Common myeloid progenitor, CD34-positive (primary cell): ENCODE data around the gene ARFGAP2.

Source experiments
- CTCF ChIA-PET: fragments of 350-600 bp; sonication (Branson Sonifier 250); formaldehyde crosslinking; loops from one replicate; lab custom pipeline; 2021; ENCODE audit warnings: antibody characterized with exemption; lab: Charles Lee
- POLR2A ChIA-PET: fragments of 350-600 bp; sonication (Branson Sonifier 250); formaldehyde crosslinking; loops from one replicate; lab custom pipeline; 2021; ENCODE audit warnings: antibody characterized with exemption; lab: Charles Lee
- DNase-seq, 3 donors: peaks; one replicate each; pipeline versions ENCODE4 v3.0.0 to v3.0.0-alpha.2; 2013
- H3K27ac ChIP-seq, 2 experiments: 1 replicate in 1 of 2; 2 replicates in 1 of 2; pipeline ENCODE4 v1.7.0; 2013; ENCODE audit warnings: inconsistent platforms in 2 of 2, low read length in 2 of 2, mild to moderate bottlenecking in 2 of 2, low read depth in 1 of 2, moderate library complexity in 1 of 2; ENCODE audit not compliant: severe bottlenecking in 2 of 2, insufficient read depth in 1 of 2, poor library complexity in 1 of 2
- H3K27me3 ChIP-seq, 5 experiments: replicated peaks in 2 of 5; 1 replicate in 3 of 5; 2 replicates in 2 of 5; pipeline versions ENCODE4 v1.6.1 to v1.7.0; 2013; ENCODE audit warnings: low read length in 4 of 5, mild to moderate bottlenecking in 2 of 5, moderate library complexity in 2 of 5, inconsistent platforms in 1 of 5; ENCODE audit not compliant: insufficient read depth in 5 of 5, control insufficient read depth in 4 of 5
- H3K36me3 ChIP-seq, 4 experiments: 1 replicate in 2 of 4; 2 replicates in 2 of 4; pipeline versions ENCODE4 v1.6.1 to v1.7.0; 2013; ENCODE audit warnings: low read length in 3 of 4, control low read depth in 1 of 4, mild to moderate bottlenecking in 1 of 4; ENCODE audit not compliant: control insufficient read depth in 4 of 4, insufficient read depth in 4 of 4
- H3K4me1 ChIP-seq, 4 experiments: 1 replicate in 3 of 4; 2 replicates in 1 of 4; pipeline versions ENCODE4 v1.6.1 to v1.7.1; 2013; ENCODE audit warnings: low read length in 3 of 4, mild to moderate bottlenecking in 3 of 4, control low read depth in 1 of 4, inconsistent platforms in 1 of 4, moderate library complexity in 1 of 4; ENCODE audit not compliant: control insufficient read depth in 4 of 4, insufficient read depth in 4 of 4; ENCODE audit errors: control extremely low read depth in 1 of 4
- H3K4me3 ChIP-seq, 7 experiments: 1 replicate in 4 of 7; 2 replicates in 3 of 7; pipeline versions ENCODE4 v1.5.1 to v1.7.0; 2013; ENCODE audit warnings: mild to moderate bottlenecking in 7 of 7, low read length in 6 of 7, moderate library complexity in 6 of 7, inconsistent platforms in 2 of 7, low read depth in 2 of 7, control low read depth in 1 of 7; ENCODE audit not compliant: insufficient read depth in 4 of 7, control insufficient read depth in 1 of 7; ENCODE audit errors: extremely low read depth in 1 of 7
- H3K9me3 ChIP-seq, 5 experiments: 1 replicate in 4 of 5; 2 replicates in 1 of 5; pipeline versions ENCODE4 v1.6.1 to v1.7.1; 2013; ENCODE audit warnings: low read length in 4 of 5, mild to moderate bottlenecking in 2 of 5, inconsistent platforms in 1 of 5, low read depth in 1 of 5, moderate library complexity in 1 of 5; ENCODE audit not compliant: control insufficient read depth in 4 of 5, insufficient read depth in 2 of 5; ENCODE audit errors: control extremely low read depth in 1 of 5
- WGBS: methylation state at CpG from one replicate; pipeline ENCODE4 v1.1.5; 2013; ENCODE audit not compliant: insufficient coverage; 5-methylcytosine and 5-hydroxymethylcytosine counted together

Gene ARFGAP2

GRCh38 chr11:47152126-47152952 lies 24.3 kb downstream of the ARFGAP2 start:
- ChIA-PET POLR2A (interaction anchor here (0.7 kb wide), 1 partner anchor 84 kb away, joined by 3 read pairs; no protein-coding TSS in a partner anchor), CTCF (interaction anchor here (0.7 to 6.9 kb wide), 37 partner anchors 8 to 482 kb away, joined by 3 to 106 read pairs (median 5); partner anchors contain the start of gene LRP4)
- 83% methylated on average over 14 of the region's 16 CpGs for WGBS
- Histone ChIP-seq H3K27ac (no peak overlapping the region), H3K4me3 (no peak overlapping the region), H3K4me1 (peaks cover 6 to 39% (median 25%) of the 10 kb centered on the region in 4 experiments), H3K27me3 (no peaks in the 10 kb centered on the region), H3K9me3 (no peaks in the 10 kb centered on the region), H3K36me3 (peaks cover 2 to 12% (median 7%) of the 10 kb centered on the region in 4 experiments)
- DNase-seq = peak in 1 of 3 donors; percentile 11

- 100% methylated on average over 1 of the region's 2 CpGs for WGBS
Measured at GRCh38 chr11:47149782-47150181, 26.9 kb downstream of the ARFGAP2 start.

GRCh38 chr11:47148903-47149531 lies 27.7 kb downstream of the ARFGAP2 start:
- Histone ChIP-seq H3K27me3 (no peaks in the 10 kb centered on the region), H3K4me3 (no peak overlapping the region), H3K4me1 (peaks cover 0 to 8% (median 6%) of the 10 kb centered on the region in 4 experiments), H3K36me3 (peaks cover 0 to 6% (median 5%) of the 10 kb centered on the region in 4 experiments), H3K9me3 (no peaks in the 10 kb centered on the region), H3K27ac (no peak overlapping the region)
- POLR2A ChIA-PET = interaction anchor here (0.5 kb wide), 1 partner anchor 10 kb away, joined by 3 read pairs; no protein-coding TSS in a partner anchor
- DNase-seq = no peak
- CTCF ChIA-PET = interaction anchor here (0.6 to 1.4 kb wide), 5 partner anchors 9 to 262 kb away, joined by 3 to 4 read pairs (median 3); no protein-coding TSS in a partner anchor
- 95% methylated on average over 7 of the region's 10 CpGs for WGBS

More at GRCh38 chr11:47149782-47150181, 26.9 kb downstream of the ARFGAP2 start:
- peaks cover 0 to 16% (median 10%) of the 10 kb centered on the region in 4 experiments for H3K4me1 ChIP-seq
- H3K9me3 ChIP-seq = no peaks in the 10 kb centered on the region
- no peak for DNase-seq
- no peaks in the 10 kb centered on the region for H3K27me3 ChIP-seq
- no peak overlapping the region for H3K27ac ChIP-seq
- H3K4me3 ChIP-seq = no peak overlapping the region
- ChIA-PET POLR2A (interaction anchor here (0.5 kb wide), 1 partner anchor 11 kb away, joined by 3 read pairs; no protein-coding TSS in a partner anchor), CTCF (interaction anchor here (0.7 to 1.4 kb wide), 5 partner anchors 10 to 263 kb away, joined by 3 to 4 read pairs (median 3); no protein-coding TSS in a partner anchor)
- peaks cover 0 to 6% (median 5%) of the 10 kb centered on the region in 4 experiments for H3K36me3 ChIP-seq

- WGBS = 98% methylated on average over 4 of the region's 4 CpGs
- Histone ChIP-seq H3K4me1 (peaks cover 0 to 7% (median 5%) of the 10 kb centered on the region in 4 experiments), H3K9me3 (no peaks in the 10 kb centered on the region), H3K27me3 (no peaks in the 10 kb centered on the region), H3K27ac (no peak overlapping the region), H3K36me3 (peaks cover 0 to 6% (median 5%) of the 10 kb centered on the region in 4 experiments), H3K4me3 (no peak overlapping the region)
- ChIA-PET CTCF (interaction anchor here (1.0 to 1.1 kb wide), 2 partner anchors 150 to 232 kb away, joined by 3 read pairs; no protein-coding TSS in a partner anchor), POLR2A (no interaction called here)
- no peak for DNase-seq
Measured at GRCh38 chr11:47148270-47148669, 28.4 kb downstream of the ARFGAP2 start.

GRCh38 chr11:47147681-47148080 lies 29.0 kb downstream of the ARFGAP2 start:
- Histone ChIP-seq H3K4me1 (peaks cover 0 to 4% (median 1%) of the 10 kb centered on the region in 4 experiments), H3K9me3 (no peaks in the 10 kb centered on the region), H3K4me3 (no peak overlapping the region), H3K36me3 (peaks cover 0 to 6% (median 5%) of the 10 kb centered on the region in 4 experiments), H3K27me3 (no peaks in the 10 kb centered on the region), H3K27ac (no peak overlapping the region)
- ChIA-PET POLR2A (no interaction called here), CTCF (interaction anchor here (1.0 to 1.1 kb wide), 2 partner anchors 150 to 231 kb away, joined by 3 read pairs; no protein-coding TSS in a partner anchor)
- WGBS = 96% methylated on average over 4 of the region's 7 CpGs
- DNase-seq = no peak

DNA sequence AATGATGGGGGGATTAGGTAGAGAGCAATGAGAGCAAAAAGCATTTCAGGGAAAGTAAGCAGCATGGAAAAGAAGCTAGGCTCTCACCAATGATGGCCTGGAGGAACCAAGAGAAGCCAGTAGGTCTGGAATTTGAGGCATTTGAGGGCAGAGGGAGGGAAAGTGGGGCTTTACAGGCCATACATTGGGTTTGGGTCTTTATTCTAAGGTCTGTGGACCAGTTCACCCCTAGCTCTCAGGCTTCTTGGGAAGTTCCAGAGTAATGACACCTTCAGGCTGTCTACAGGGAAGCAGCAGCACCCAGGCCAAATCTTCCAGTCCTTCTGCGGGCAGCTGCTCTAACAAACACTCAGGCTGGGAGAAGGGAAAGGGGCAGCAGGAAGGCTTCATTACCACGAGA lies 29.4 kb downstream of the ARFGAP2 start:
- 100% methylated on average over 1 of the region's 2 CpGs for WGBS
- Histone ChIP-seq H3K27me3 (no peaks in the 10 kb centered on the region), H3K36me3 (peaks cover 0 to 6% (median 5%) of the 10 kb centered on the region in 4 experiments), H3K4me1 (no peaks in the 10 kb centered on the region), H3K27ac (no peak overlapping the region), H3K4me3 (no peak overlapping the region), H3K9me3 (no peaks in the 10 kb centered on the region)
- CTCF ChIA-PET = interaction anchor here (0.7 to 1.2 kb wide), 6 partner anchors 149 to 252 kb away, joined by 3 read pairs; no protein-coding TSS in a partner anchor
- no peak for DNase-seq
- POLR2A ChIA-PET = no interaction called here
